Measurements from ENCODE around the gene PRKCB. TPM values are rescaled to one million over a fixed set of nuclear protein-coding genes. Genes with fewer than 3 reads are reported as not detected.

PRKCB gene
- total RNA-seq, 1 experiment from 2014 or later = not detected

DNA sequence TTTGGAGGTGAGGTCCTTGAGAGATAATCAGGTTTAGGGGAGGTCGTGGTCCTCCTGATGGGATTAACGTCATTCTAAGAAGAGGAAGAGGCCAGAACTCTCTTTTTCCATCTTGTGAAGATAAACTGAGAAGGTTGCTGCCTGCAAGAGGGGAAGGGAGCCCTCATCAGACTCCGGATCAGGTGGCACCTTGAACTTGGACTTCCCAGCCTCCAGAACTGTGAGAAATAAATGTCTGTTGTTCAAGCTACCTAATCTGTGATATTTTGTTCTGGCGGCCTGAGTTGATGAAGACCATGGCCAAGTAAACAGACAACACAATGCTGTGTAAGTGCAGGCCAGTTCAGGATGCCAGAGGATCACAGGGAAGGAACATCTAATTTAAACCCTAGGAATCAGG, 10.9 kb upstream of the PRKCB start:
- no TSS peak for BruUV-seq (replicated peaks)
- Mint-ChIP-seq H3K9me3 (ENCODE audit: low read depth, unreplicated experiment) (no peaks in the 10 kb centered on the region), H3K27ac (ENCODE audit: unreplicated experiment) (no peak overlapping the region), H3K4me3 (ENCODE audit: low read depth, unreplicated experiment) (no peak overlapping the region), H3K36me3 (ENCODE audit: insufficient read depth, unreplicated experiment) (no peaks in the 10 kb centered on the region), H3K27me3 (ENCODE audit: unreplicated experiment) (peaks cover 24% of the 10 kb centered on the region), H3K4me1 (ENCODE audit: low read depth, unreplicated experiment) (no peaks in the 10 kb centered on the region)
- no peak for DNase-seq
- CTCF ChIA-PET = interaction anchor here (0.6 kb wide), 1 partner anchor 158 kb away, joined by 3 read pairs; no protein-coding TSS in a partner anchor
- intact Hi-C loops (cut with micrococcal nuclease; ENCODE audit: unreplicated experiment) = no loop called here
- TF ChIP-seq, protein P1, sequence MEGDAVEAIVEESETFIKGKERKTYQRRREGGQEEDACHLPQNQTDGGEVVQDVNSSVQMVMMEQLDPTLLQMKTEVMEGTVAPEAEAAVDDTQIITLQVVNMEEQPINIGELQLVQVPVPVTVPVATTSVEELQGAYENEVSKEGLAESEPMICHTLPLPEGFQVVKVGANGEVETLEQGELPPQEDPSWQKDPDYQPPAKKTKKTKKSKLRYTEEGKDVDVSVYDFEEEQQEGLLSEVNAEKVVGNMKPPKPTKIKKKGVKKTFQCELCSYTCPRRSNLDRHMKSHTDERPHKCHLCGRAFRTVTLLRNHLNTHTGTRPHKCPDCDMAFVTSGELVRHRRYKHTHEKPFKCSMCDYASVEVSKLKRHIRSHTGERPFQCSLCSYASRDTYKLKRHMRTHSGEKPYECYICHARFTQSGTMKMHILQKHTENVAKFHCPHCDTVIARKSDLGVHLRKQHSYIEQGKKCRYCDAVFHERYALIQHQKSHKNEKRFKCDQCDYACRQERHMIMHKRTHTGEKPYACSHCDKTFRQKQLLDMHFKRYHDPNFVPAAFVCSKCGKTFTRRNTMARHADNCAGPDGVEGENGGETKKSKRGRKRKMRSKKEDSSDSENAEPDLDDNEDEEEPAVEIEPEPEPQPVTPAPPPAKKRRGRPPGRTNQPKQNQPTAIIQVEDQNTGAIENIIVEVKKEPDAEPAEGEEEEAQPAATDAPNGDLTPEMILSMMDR (IDR thresholded peaks at IDR 0.05; ENCODE audit: unreplicated experiment) = no peak

DNA sequence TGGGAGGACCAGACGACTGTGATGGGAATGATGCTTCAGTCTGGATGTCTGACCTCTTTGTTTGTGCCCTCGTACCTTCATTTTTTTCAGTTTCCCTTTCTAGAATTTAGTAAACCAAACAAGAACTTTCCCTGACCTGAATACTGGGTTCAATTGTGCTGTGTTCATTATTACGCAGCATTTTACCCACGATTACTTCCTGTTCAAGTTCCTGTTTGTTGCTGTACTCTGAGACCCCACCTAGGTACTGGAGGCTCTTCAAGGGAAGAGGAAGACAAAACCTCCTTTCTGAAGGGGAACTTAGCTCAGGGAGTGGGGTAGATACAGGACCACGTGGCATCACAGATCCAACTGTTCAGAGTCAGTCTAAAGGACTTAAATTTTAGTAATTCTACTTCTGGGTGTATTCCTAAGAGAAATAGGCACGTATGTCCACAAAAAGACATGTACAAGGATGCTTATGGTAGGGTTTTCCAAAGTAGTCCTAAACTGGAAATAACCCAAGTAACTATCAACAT, 9.2 kb upstream of the PRKCB start:
- TF ChIP-seq, protein P1 (IDR thresholded peaks at IDR 0.05; ENCODE audit: unreplicated experiment) = no peak
- H3K4me3 Mint-ChIP-seq (ENCODE audit: low read depth, unreplicated experiment) = no peak overlapping the region
- no TSS peak for BruUV-seq (replicated peaks)
- intact Hi-C loops (cut with micrococcal nuclease; ENCODE audit: unreplicated experiment) = no loop called here
- H3K9me3 Mint-ChIP-seq (ENCODE audit: low read depth, unreplicated experiment) = no peaks in the 10 kb centered on the region
- no peak for DNase-seq
- CTCF ChIA-PET = no interaction called here
- no peak overlapping the region for H3K27ac Mint-ChIP-seq (ENCODE audit: unreplicated experiment)
- no peaks in the 10 kb centered on the region for H3K4me1 Mint-ChIP-seq (ENCODE audit: low read depth, unreplicated experiment)
- H3K36me3 Mint-ChIP-seq (ENCODE audit: insufficient read depth, unreplicated experiment) = no peaks in the 10 kb centered on the region
- H3K27me3 Mint-ChIP-seq (ENCODE audit: unreplicated experiment) = peaks cover 30% of the 10 kb centered on the region

DNA sequence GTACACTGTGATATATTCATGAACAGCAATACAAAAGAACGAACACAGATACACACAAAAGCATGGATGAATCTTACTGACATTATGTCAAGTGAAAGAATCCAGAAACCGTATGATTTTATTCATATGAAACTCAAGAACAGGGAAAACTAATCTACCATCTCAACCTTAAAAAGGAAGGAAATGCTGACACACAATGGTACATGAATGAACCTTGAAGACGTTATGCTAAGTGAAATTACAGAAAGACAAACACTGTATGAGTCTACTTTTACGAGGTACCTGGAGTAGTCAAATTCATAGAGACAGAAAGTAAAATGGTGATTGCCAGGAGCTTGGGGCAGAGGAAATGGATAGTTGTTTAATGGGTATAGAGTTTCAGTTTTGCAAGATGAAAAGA, 8.7 kb upstream of the PRKCB start:
- no peak overlapping the region for H3K27ac Mint-ChIP-seq (ENCODE audit: unreplicated experiment)
- CTCF ChIA-PET = no interaction called here
- no peaks in the 10 kb centered on the region for H3K36me3 Mint-ChIP-seq (ENCODE audit: insufficient read depth, unreplicated experiment)
- DNase-seq = no peak
- H3K4me3 Mint-ChIP-seq (ENCODE audit: low read depth, unreplicated experiment) = no peak overlapping the region
- BruUV-seq (replicated peaks) = no TSS peak
- no peaks in the 10 kb centered on the region for H3K9me3 Mint-ChIP-seq (ENCODE audit: low read depth, unreplicated experiment)
- intact Hi-C loops (cut with micrococcal nuclease; ENCODE audit: unreplicated experiment) = no loop called here
- H3K27me3 Mint-ChIP-seq (ENCODE audit: unreplicated experiment) = peaks cover 27% of the 10 kb centered on the region
- TF ChIP-seq, protein P1 (IDR thresholded peaks at IDR 0.05; ENCODE audit: unreplicated experiment) = no peak
- H3K4me1 Mint-ChIP-seq (ENCODE audit: low read depth, unreplicated experiment) = no peaks in the 10 kb centered on the region

DNA sequence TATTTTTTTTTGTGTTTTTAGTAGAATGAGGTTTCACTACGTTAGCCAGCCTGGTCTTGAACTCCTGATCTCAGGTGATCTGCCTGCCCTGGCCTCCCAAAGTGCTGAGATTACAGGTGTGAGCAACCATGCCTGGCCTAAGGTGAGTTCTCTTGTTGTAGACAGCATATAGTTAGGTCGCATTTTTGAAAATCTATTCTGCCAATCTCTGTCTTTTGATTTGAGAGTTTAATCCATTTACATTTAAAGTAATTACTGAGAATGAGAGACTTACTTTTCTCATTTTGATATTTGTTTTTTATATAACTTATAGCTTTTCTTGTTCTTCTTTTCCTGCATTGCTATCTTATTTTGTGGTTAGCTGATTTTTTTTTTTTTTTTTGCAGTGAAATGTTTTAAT, 6.3 kb upstream of the PRKCB start:
- Mint-ChIP-seq H3K27ac (ENCODE audit: unreplicated experiment) (no peak overlapping the region), H3K4me3 (ENCODE audit: low read depth, unreplicated experiment) (no peak overlapping the region), H3K36me3 (ENCODE audit: insufficient read depth, unreplicated experiment) (no peaks in the 10 kb centered on the region), H3K9me3 (ENCODE audit: low read depth, unreplicated experiment) (no peaks in the 10 kb centered on the region), H3K27me3 (ENCODE audit: unreplicated experiment) (peaks cover 35% of the 10 kb centered on the region), H3K4me1 (ENCODE audit: low read depth, unreplicated experiment) (no peaks in the 10 kb centered on the region)
- no TSS peak for BruUV-seq (replicated peaks)
- intact Hi-C loops (cut with micrococcal nuclease; ENCODE audit: unreplicated experiment) = no loop called here
- DNase-seq = no peak
- TF ChIP-seq, protein P1 (IDR thresholded peaks at IDR 0.05; ENCODE audit: unreplicated experiment) = no peak
- CTCF ChIA-PET = no interaction called here
